ENCODE results near the gene RASAL1. TPM values are rescaled to one million over a fixed set of nuclear protein-coding genes. Genes with fewer than 3 reads are reported as not detected.

Gene RASAL1
- total and polyA plus RNA-seq, 8 donors: 3.0 to 62.0 (median 23.8) TPM

DNA sequence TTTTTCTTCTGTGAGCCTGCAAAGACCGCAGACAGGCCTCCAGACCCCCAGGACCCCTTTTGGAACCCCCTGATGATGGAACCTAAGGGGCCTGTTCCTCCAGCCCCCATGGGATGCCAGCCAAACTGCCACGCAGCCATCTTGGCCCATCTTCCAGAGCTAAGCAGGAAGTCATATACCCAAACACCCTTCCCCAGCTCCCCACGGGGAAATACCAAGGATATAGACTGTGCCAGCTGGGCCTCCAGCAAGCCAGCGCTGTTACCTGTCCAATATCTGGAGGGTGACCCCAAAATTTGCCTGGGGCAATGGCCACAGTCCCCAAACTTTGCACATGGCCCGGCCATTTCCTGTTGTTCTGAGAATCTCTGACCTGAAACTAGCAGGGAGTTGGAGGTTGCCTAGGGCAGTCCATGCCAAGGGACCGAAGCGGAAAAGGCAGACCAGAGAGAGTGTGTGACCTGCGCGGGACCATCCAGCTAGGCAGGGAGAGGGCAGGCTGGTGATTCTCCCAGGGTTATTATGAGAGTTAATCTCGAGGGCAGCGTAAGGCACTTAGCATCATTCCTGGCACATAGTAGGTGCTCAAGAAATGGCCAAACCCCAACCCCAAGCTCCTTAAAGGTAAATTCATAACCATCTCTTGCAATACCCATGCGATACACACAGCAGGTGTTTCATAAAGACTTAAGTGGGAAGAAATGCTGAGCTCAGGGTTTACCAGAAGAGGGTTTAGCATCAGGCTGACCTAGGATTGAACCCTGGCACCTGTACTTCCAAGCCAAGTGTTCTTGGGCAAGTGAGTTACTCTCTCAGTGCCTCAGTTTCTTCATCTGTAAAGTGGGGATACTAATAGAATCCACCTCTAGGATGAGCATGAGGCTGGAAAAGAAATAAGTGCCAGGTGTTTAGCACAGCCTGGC is 2.6 kb upstream of the RASAL1 start:
- peak overlapping the region in 2 of 5 donors; percentile 74 to 84 for H3K27ac ChIP-seq
- no peak for TF ChIP-seq CTCF (IDR thresholded peaks at IDR 0.05)
- no peak for TF ChIP-seq POLR2A (IDR thresholded peaks at IDR 0.05)
- TF ChIP-seq POLR2AphosphoS5 (IDR thresholded peaks at IDR 0.05): no peak
- no peak for TF ChIP-seq EP300 (IDR thresholded peaks at IDR 0.05)
- WGBS, 5 donors: 78 to 85% (median 82%) methylated on average over 12 of the region's 12 CpGs

GRCh38 chr12:113136990-113137511 is 1.5 kb upstream of the RASAL1 start:
- peaks cover 7 to 54% (median 20%) of the 10 kb centered on the region in 3 donors for H3K27me3 ChIP-seq
- DNase-seq: peak; percentile 74 to 86
- WGBS, 5 donors: 43 to 65% (median 49%) methylated on average over 6 of the region's 6 CpGs

More for the DNA sequence above, 2.6 kb upstream of the RASAL1 start:
- intact Hi-C loops (cut with DNase I; ENCODE audit: low total_unique reads): no loop called here
- peaks cover 12 to 28% (median 15%) of the 10 kb centered on the region in 4 donors for H3K4me1 ChIP-seq
- peaks cover 7 to 51% (median 20%) of the 10 kb centered on the region in 3 donors for H3K27me3 ChIP-seq
- peak in 1 of 2 donors; percentile 1 for DNase-seq
- H3K9me3 ChIP-seq: no peaks in the 10 kb centered on the region
- no peak overlapping the region for H3K4me3 ChIP-seq
- no peaks in the 10 kb centered on the region for H3K36me3 ChIP-seq

DNA sequence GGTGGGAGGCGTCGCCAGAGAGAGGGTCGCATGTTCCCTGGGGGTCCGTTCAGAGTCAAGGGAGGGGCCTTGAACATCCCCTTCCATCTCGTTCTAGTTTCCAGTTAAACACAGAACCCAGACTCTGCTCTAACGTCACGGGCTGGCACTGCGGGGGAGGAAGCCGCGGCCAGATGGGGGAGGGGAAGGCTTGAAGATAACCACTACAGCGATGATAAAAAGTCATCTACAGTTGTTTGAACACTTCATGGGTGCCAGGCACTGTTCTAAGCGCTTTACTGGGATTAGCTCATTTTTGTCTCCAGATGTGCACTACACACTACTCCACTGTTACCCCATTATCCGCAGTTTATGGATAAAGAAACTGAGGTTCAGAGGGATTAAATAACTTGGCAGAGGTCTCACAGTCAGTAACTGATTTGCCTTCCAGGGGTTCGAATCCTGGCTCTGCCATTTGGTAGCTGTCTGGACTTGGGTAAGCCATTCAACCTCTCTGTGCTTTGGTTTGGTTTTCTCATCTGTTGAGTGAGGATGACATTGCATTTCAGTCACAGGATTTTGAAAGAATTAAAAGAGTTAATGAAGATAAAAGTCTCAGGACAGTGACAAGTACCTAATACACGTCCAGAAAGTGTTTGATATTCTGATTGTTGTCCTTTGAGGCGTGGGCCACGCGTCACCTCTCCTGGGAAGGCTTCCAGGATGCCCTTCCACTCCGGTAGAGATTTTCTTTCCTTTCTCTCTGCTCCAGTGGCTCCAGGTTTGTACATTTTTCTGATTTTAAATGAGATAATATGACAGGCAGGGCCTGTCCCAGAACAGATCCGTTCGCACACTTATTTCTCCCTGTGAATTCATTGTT is 798 bp upstream of the RASAL1 start:
- Histone ChIP-seq H3K27me3 (peaks cover 7 to 58% (median 20%) of the 10 kb centered on the region in 3 donors), H3K36me3 (no peaks in the 10 kb centered on the region), H3K4me3 (peak overlapping the region; percentile 20 to 52 (median 41)), H3K9me3 (no peaks in the 10 kb centered on the region), H3K27ac (peak overlapping the region; percentile 52 to 91 (median 74)), H3K4me1 (peaks cover 0 to 16% (median 13%) of the 10 kb centered on the region in 4 donors)
- 16 to 25% (median 17%) methylated on average over 21 of the region's 21 CpGs for WGBS, 5 donors
- DNase-seq: peak; percentile 50 to 77
- TF ChIP-seq CTCF (IDR thresholded peaks at IDR 0.05): no peak
- no peak for TF ChIP-seq EP300 (IDR thresholded peaks at IDR 0.05)
- TF ChIP-seq POLR2A (IDR thresholded peaks at IDR 0.05): no peak
- TF ChIP-seq POLR2AphosphoS5 (IDR thresholded peaks at IDR 0.05): no peak
- intact Hi-C loops (cut with DNase I; ENCODE audit: low total_unique reads): no loop called here

More at GRCh38 chr12:113136990-113137511, 1.5 kb upstream of the RASAL1 start:
- TF ChIP-seq EP300 (IDR thresholded peaks at IDR 0.05) (no peak), POLR2AphosphoS5 (IDR thresholded peaks at IDR 0.05) (peak in 2 of 3 donors; percentile 42 to 53), CTCF (IDR thresholded peaks at IDR 0.05) (no peak)
- Histone ChIP-seq H3K36me3 (no peaks in the 10 kb centered on the region), H3K4me3 (no peak overlapping the region), H3K27ac (peak overlapping the region; percentile 52 to 91 (median 74)), H3K9me3 (no peaks in the 10 kb centered on the region), H3K4me1 (peaks cover 2 to 21% (median 13%) of the 10 kb centered on the region in 4 donors)
- intact Hi-C loops (cut with DNase I; ENCODE audit: low total_unique reads): no loop called here

- no peaks in the 10 kb centered on the region for H3K36me3 ChIP-seq
- WGBS, 5 donors: 42 to 56% (median 51%) methylated on average over 4 to 6 of the region's 6 CpGs
- H3K27ac ChIP-seq: peak overlapping the region in 1 of 5 donors; percentile 84
- no peak for TF ChIP-seq EP300 (IDR thresholded peaks at IDR 0.05)
- TF ChIP-seq CTCF (IDR thresholded peaks at IDR 0.05): no peak
- no peak for TF ChIP-seq POLR2AphosphoS5 (IDR thresholded peaks at IDR 0.05)
- no peak for TF ChIP-seq POLR2A (IDR thresholded peaks at IDR 0.05)
- H3K4me1 ChIP-seq: peaks cover 0 to 16% (median 13%) of the 10 kb centered on the region in 4 donors
- DNase-seq: no peak
- no peaks in the 10 kb centered on the region for H3K9me3 ChIP-seq
- H3K4me3 ChIP-seq: peak overlapping the region; percentile 20 to 52 (median 41)
- intact Hi-C loops (cut with DNase I; ENCODE audit: low total_unique reads): no loop called here
- H3K27me3 ChIP-seq: peaks cover 7 to 76% (median 20%) of the 10 kb centered on the region in 3 donors
These were observed 1.0 kb downstream of the RASAL1 start for GRCh38 chr12:113134521-113134951.

Data from stomach (tissue), 9 donors.